ENCODE measurements around the gene ARHGEF33.

Gene ARHGEF33

GRCh38 chr2:38887902-38888554 is 1.6 kb upstream of the ARHGEF33 start:
- CTCF ChIA-PET, result no interaction called here
- POLR2A ChIA-PET, result no interaction called here
- no peak for TF ChIP-seq SP1 (IDR thresholded peaks at IDR 0.05)
- no peak for TF ChIP-seq ZNF384 (IDR thresholded peaks at IDR 0.05)
- no peak for TF ChIP-seq TARDBP (IDR thresholded peaks at IDR 0.05)
- TF ChIP-seq BHLHE40 (IDR thresholded peaks at IDR 0.05; ENCODE audit: borderline replicate concordance), result no peak
- no peak for TF ChIP-seq PKNOX1 (IDR thresholded peaks at IDR 0.05)
- TF ChIP-seq FOXM1 (IDR thresholded peaks at IDR 0.05; ENCODE audit: borderline replicate concordance), result no peak
- TF ChIP-seq HDGF (IDR thresholded peaks at IDR 0.05; ENCODE audit: borderline replicate concordance), result no peak
- TF ChIP-seq ELF4 (IDR thresholded peaks at IDR 0.05), result no peak
- no peak for TF ChIP-seq LEF1 (IDR thresholded peaks at IDR 0.05; ENCODE audit: borderline replicate concordance)
- no peak for TF ChIP-seq FOXK2 (IDR thresholded peaks at IDR 0.05)
- DNase-seq (ENCODE audit: extremely low spot score), result no peak

GRCh38 chr2:38889045-38889444 is 630 bp upstream of the ARHGEF33 start:
- no peak for TF ChIP-seq ARNT (IDR thresholded peaks at IDR 0.05)
- TF ChIP-seq NFRKB (IDR thresholded peaks at IDR 0.05), result no peak
- TF ChIP-seq HDGF (IDR thresholded peaks at IDR 0.05; ENCODE audit: borderline replicate concordance), result no peak
- TF ChIP-seq SUZ12 (IDR thresholded peaks at IDR 0.05), result no peak
- TF ChIP-seq ZNF384 (IDR thresholded peaks at IDR 0.05), result no peak
- no peak for TF ChIP-seq ELF4 (IDR thresholded peaks at IDR 0.05)
- no peak for TF ChIP-seq FOXM1 (IDR thresholded peaks at IDR 0.05; ENCODE audit: borderline replicate concordance)
- no peak for TF ChIP-seq FOXA1 (IDR thresholded peaks at IDR 0.05)
- TF ChIP-seq L3MBTL2 (conservative IDR thresholded peaks at IDR 0.05), result no peak
- no peak for TF ChIP-seq PKNOX1 (IDR thresholded peaks at IDR 0.05)
- TF ChIP-seq TARDBP (IDR thresholded peaks at IDR 0.05), result no peak
- no peak for DNase-seq (ENCODE audit: extremely low spot score)
- POLR2A ChIA-PET, result no interaction called here
- CTCF ChIA-PET, result interaction anchor here (0.9 kb wide), 1 partner anchor 13 kb away, joined by 3 read pairs; the partner anchor contains the start of genes DHX57 and MORN2

GRCh38 chr2:38892819-38893218 is 3.1 kb downstream of the ARHGEF33 start:
- POLR2A ChIA-PET, result interaction anchor here (1.6 kb wide), 1 partner anchor 141 kb away, joined by 3 read pairs; the partner anchor contains the start of gene SRSF7

GRCh38 chr2:38898256-38898655 is 8.6 kb downstream of the ARHGEF33 start:
- no peak for TF ChIP-seq ELF4 (IDR thresholded peaks at IDR 0.05)
- TF ChIP-seq HDGF (IDR thresholded peaks at IDR 0.05; ENCODE audit: borderline replicate concordance), result no peak
- TF ChIP-seq ARNT (IDR thresholded peaks at IDR 0.05), result no peak
- TF ChIP-seq NFRKB (IDR thresholded peaks at IDR 0.05), result no peak
- TF ChIP-seq ZNF384 (IDR thresholded peaks at IDR 0.05), result no peak
- no peak for TF ChIP-seq FOXA1 (IDR thresholded peaks at IDR 0.05)
- no peak for TF ChIP-seq FOXM1 (IDR thresholded peaks at IDR 0.05; ENCODE audit: borderline replicate concordance)
- TF ChIP-seq SUZ12 (IDR thresholded peaks at IDR 0.05), result no peak
- no peak for TF ChIP-seq CTBP1 (IDR thresholded peaks at IDR 0.05; ENCODE audit: borderline replicate concordance)
- TF ChIP-seq L3MBTL2 (conservative IDR thresholded peaks at IDR 0.05), result no peak
- no peak for TF ChIP-seq TARDBP (IDR thresholded peaks at IDR 0.05)
- TF ChIP-seq PKNOX1 (IDR thresholded peaks at IDR 0.05), result no peak
- TF ChIP-seq FOXK2 (IDR thresholded peaks at IDR 0.05), result no peak
- no peak for TF ChIP-seq SP1 (IDR thresholded peaks at IDR 0.05)
- TF ChIP-seq BHLHE40 (IDR thresholded peaks at IDR 0.05; ENCODE audit: borderline replicate concordance), result no peak
- no peak for TF ChIP-seq LEF1 (IDR thresholded peaks at IDR 0.05; ENCODE audit: borderline replicate concordance)
- DNase-seq (ENCODE audit: extremely low spot score), result no peak
- POLR2A ChIA-PET, result no interaction called here
- CTCF ChIA-PET, result interaction anchor here (0.6 kb wide), 1 partner anchor 13 kb away, joined by 3 read pairs; no protein-coding TSS in a partner anchor

More at GRCh38 chr2:38892819-38893218, 3.1 kb downstream of the ARHGEF33 start:
- TF ChIP-seq ELF4 (IDR thresholded peaks at IDR 0.05) (no peak), LEF1 (IDR thresholded peaks at IDR 0.05; ENCODE audit: borderline replicate concordance) (no peak), CTBP1 (IDR thresholded peaks at IDR 0.05; ENCODE audit: borderline replicate concordance) (no peak), ZNF384 (IDR thresholded peaks at IDR 0.05) (no peak), L3MBTL2 (conservative IDR thresholded peaks at IDR 0.05) (no peak), FOXA1 (IDR thresholded peaks at IDR 0.05) (no peak), FOXM1 (IDR thresholded peaks at IDR 0.05; ENCODE audit: borderline replicate concordance) (no peak), NFRKB (IDR thresholded peaks at IDR 0.05) (no peak), SP1 (IDR thresholded peaks at IDR 0.05) (no peak), BHLHE40 (IDR thresholded peaks at IDR 0.05; ENCODE audit: borderline replicate concordance) (no peak), PKNOX1 (IDR thresholded peaks at IDR 0.05) (no peak), FOXK2 (IDR thresholded peaks at IDR 0.05) (no peak), HDGF (IDR thresholded peaks at IDR 0.05; ENCODE audit: borderline replicate concordance) (no peak)
- DNase-seq (ENCODE audit: extremely low spot score), result no peak
- CTCF ChIA-PET, result no interaction called here

GRCh38 chr2:38900726-38901125 is 11.1 kb downstream of the ARHGEF33 start:
- DNase-seq (ENCODE audit: extremely low spot score), result no peak
- ChIA-PET POLR2A (no interaction called here), CTCF (no interaction called here)

More at GRCh38 chr2:38900726-38901125, 11.1 kb downstream of the ARHGEF33 start:
- TF ChIP-seq L3MBTL2 (conservative IDR thresholded peaks at IDR 0.05) (no peak), FOXA1 (IDR thresholded peaks at IDR 0.05) (no peak), NFRKB (IDR thresholded peaks at IDR 0.05) (no peak), LEF1 (IDR thresholded peaks at IDR 0.05; ENCODE audit: borderline replicate concordance) (no peak), SUZ12 (IDR thresholded peaks at IDR 0.05) (no peak), TARDBP (IDR thresholded peaks at IDR 0.05) (no peak), CTBP1 (IDR thresholded peaks at IDR 0.05; ENCODE audit: borderline replicate concordance) (no peak), ARNT (IDR thresholded peaks at IDR 0.05) (no peak), HDGF (IDR thresholded peaks at IDR 0.05; ENCODE audit: borderline replicate concordance) (no peak), SP1 (IDR thresholded peaks at IDR 0.05) (no peak), FOXM1 (IDR thresholded peaks at IDR 0.05; ENCODE audit: borderline replicate concordance) (no peak), ELF4 (IDR thresholded peaks at IDR 0.05) (no peak), BHLHE40 (IDR thresholded peaks at IDR 0.05; ENCODE audit: borderline replicate concordance) (no peak)

All from HEK293T (cell line).